HG03196 (cell line): ENCODE results near the gene LRRC10B.

Experiments used
- ATAC-seq: cut with Tn5 transposase; IDR thresholded peaks from one replicate; pipeline ENCODE4 v1.9.1; 2021; ENCODE audit not compliant: unreplicated experiment

LRRC10B gene

GRCh38 chr11:61486011-61486620 lies 22.4 kb upstream of the LRRC10B start:
- ATAC-seq = no peak

- ATAC-seq = no peak
Measured at GRCh38 chr11:61486779-61487178, 21.8 kb upstream of the LRRC10B start.

- ATAC-seq = no peak
Measured at GRCh38 chr11:61487342-61488025, 21.1 kb upstream of the LRRC10B start.

- no peak for ATAC-seq
Measured at GRCh38 chr11:61488651-61489291, 19.8 kb upstream of the LRRC10B start.

- no peak for ATAC-seq
Measured at GRCh38 chr11:61489833-61490721, 18.5 kb upstream of the LRRC10B start.

GRCh38 chr11:61491736-61492395 lies 16.7 kb upstream of the LRRC10B start:
- ATAC-seq = no peak

- ATAC-seq = no peak
Measured at GRCh38 chr11:61494381-61494961, 14.1 kb upstream of the LRRC10B start.

GRCh38 chr11:61495801-61496601 lies 12.5 kb upstream of the LRRC10B start:
- no peak for ATAC-seq

GRCh38 chr11:61496602-61497400 lies 11.7 kb upstream of the LRRC10B start:
- ATAC-seq = no peak

GRCh38 chr11:61497473-61497872 lies 11.1 kb upstream of the LRRC10B start:
- no peak for ATAC-seq

- no peak for ATAC-seq
Measured at GRCh38 chr11:61497876-61498275, 10.7 kb upstream of the LRRC10B start.

GRCh38 chr11:61498767-61499341 lies 9.7 kb upstream of the LRRC10B start:
- ATAC-seq = no peak

- no peak for ATAC-seq
Measured at GRCh38 chr11:61499816-61500491, 8.6 kb upstream of the LRRC10B start.

- ATAC-seq = no peak
Measured at GRCh38 chr11:61502522-61502921, 6.0 kb upstream of the LRRC10B start.

GRCh38 chr11:61503135-61503770 lies 5.3 kb upstream of the LRRC10B start:
- no peak for ATAC-seq

- ATAC-seq = no peak
Measured at GRCh38 chr11:61505106-61505505, 3.4 kb upstream of the LRRC10B start.

- ATAC-seq = no peak
Measured at GRCh38 chr11:61505640-61506155, 2.9 kb upstream of the LRRC10B start.
